HG03175 (cell line): ENCODE measurements around the gene DDX25.

ENCODE experiments used
- ATAC-seq: cut with Tn5 transposase; IDR thresholded peaks from one replicate; pipeline ENCODE4 v1.9.1; 2021; ENCODE audit warnings: mild to moderate bottlenecking, moderate library complexity; ENCODE audit not compliant: unreplicated experiment

The DDX25 gene

GRCh38 chr11:125968354-125968753 is 64.0 kb downstream of the DDX25 start:
- no peak for ATAC-seq

GRCh38 chr11:125971618-125972017 is 67.3 kb downstream of the DDX25 start:
- no peak for ATAC-seq

GRCh38 chr11:125974284-125974683 is 70.0 kb downstream of the DDX25 start:
- no peak for ATAC-seq

GRCh38 chr11:125975634-125976033 is 71.3 kb downstream of the DDX25 start:
- ATAC-seq, result no peak

GRCh38 chr11:125976156-125976555 is 71.8 kb downstream of the DDX25 start:
- no peak for ATAC-seq

- ATAC-seq, result no peak
Measured at GRCh38 chr11:125977333-125977732, 73.0 kb downstream of the DDX25 start.

- ATAC-seq, result no peak
Measured at GRCh38 chr11:125978181-125978716, 73.9 kb downstream of the DDX25 start.
